GM23338 (cell line): ENCODE results near the gene ZBTB18. TPM values are rescaled to one million over a fixed set of nuclear protein-coding genes. Genes with fewer than 3 reads are reported as not detected.

Experiments
- ATAC-seq: fragments of 200-7000 bp; cut with Tn5 transposase; 3 replicates; pipeline ENCODE4 v1.9.1; 2020
- DNase-seq: peaks from one replicate; pipeline ENCODE4 v3.0.0-alpha.2; 2015; ENCODE audit warnings: low spot score
- H2AFZ ChIP-seq: fragments of 200-600 bp; sonication (generic); 2 replicates; pipeline ENCODE4 v1.8.0; 2016; ENCODE audit warnings: antibody characterized with exemption, mild to moderate bottlenecking, moderate library complexity
- H3F3A ChIP-seq: fragments of 200-600 bp; sonication (generic); replicated peaks from 2 replicates; pipeline ENCODE4 v1.8.0; 2017; ENCODE audit warnings: antibody characterized with exemption, mixed run types, low read depth
- H3K27ac ChIP-seq: fragments of 200-600 bp; sonication (generic); 2 replicates; pipeline ENCODE4 v1.6.1; 2016; ENCODE audit warnings: low read depth
- H3K27me3 ChIP-seq: fragments of 200-600 bp; sonication (generic); 2 replicates; pipeline ENCODE4 v1.8.0; 2016; ENCODE audit warnings: mild to moderate bottlenecking, mixed run types, moderate library complexity; ENCODE audit not compliant: insufficient read depth
- H3K36me3 ChIP-seq: fragments of 200-600 bp; sonication (generic); 2 replicates; pipeline ENCODE4 v1.8.0; 2016; ENCODE audit warnings: mild to moderate bottlenecking; ENCODE audit not compliant: insufficient read depth
- H3K4me1 ChIP-seq: fragments of 200-600 bp; sonication (generic); 2 replicates; pipeline ENCODE4 v1.8.0; 2016; ENCODE audit warnings: mild to moderate bottlenecking, moderate library complexity; ENCODE audit not compliant: insufficient read depth
- H3K4me2 ChIP-seq: fragments of 200-600 bp; sonication (generic); 2 replicates; pipeline ENCODE4 v1.7.1; 2017; ENCODE audit warnings: mixed run types
- H3K4me3 ChIP-seq: fragments of 200-600 bp; sonication (generic); 2 replicates; pipeline ENCODE4 v1.6.1; 2016; ENCODE audit warnings: mixed run types
- H3K79me2 ChIP-seq: fragments of 200-600 bp; sonication (generic); replicated peaks from 2 replicates; pipeline ENCODE4 v1.8.0; 2017; ENCODE audit warnings: mild to moderate bottlenecking; ENCODE audit not compliant: insufficient read depth
- H3K9me2 ChIP-seq: fragments of 200-600 bp; sonication (generic); 2 replicates; pipeline ENCODE4 v1.8.0; 2017; ENCODE audit not compliant: insufficient read depth
- H4K20me1 ChIP-seq: fragments of 200-600 bp; sonication (generic); replicated peaks from 2 replicates; pipeline ENCODE4 v1.8.0; 2017; ENCODE audit warnings: mild to moderate bottlenecking; ENCODE audit not compliant: insufficient read depth
- H3K27ac Mint-ChIP-seq: 2 replicates; pipeline ENCODE4 v1.8.0; 2020; ENCODE audit warnings: inconsistent platforms, mild to moderate bottlenecking, moderate library complexity, mixed read lengths
- H3K27me3 Mint-ChIP-seq: 3 replicates; pipeline ENCODE4 v1.8.0; 2022; ENCODE audit warnings: low read depth, mild to moderate bottlenecking, moderate library complexity, mixed read lengths, inconsistent platforms; ENCODE audit not compliant: insufficient read depth, poor library complexity
- H3K36me3 Mint-ChIP-seq: 3 replicates; pipeline ENCODE4 v1.8.0; 2021; ENCODE audit warnings: low read depth, mild to moderate bottlenecking, inconsistent platforms, moderate library complexity, mixed read lengths
- H3K4me1 Mint-ChIP-seq: 3 replicates; pipeline ENCODE4 v1.8.0; 2020; ENCODE audit warnings: mild to moderate bottlenecking, inconsistent platforms, mixed read lengths
- H3K4me3 Mint-ChIP-seq: 3 replicates; pipeline ENCODE4 v1.8.0; 2021; ENCODE audit warnings: moderate library complexity, mild to moderate bottlenecking, inconsistent platforms, mixed read lengths
- H3K9me3 Mint-ChIP-seq: 3 replicates; pipeline ENCODE4 v1.8.0; 2020; ENCODE audit warnings: moderate library complexity, mild to moderate bottlenecking, inconsistent platforms, mixed read lengths
- CREB1 ChIP-seq: fragments of 250-450 bp; sonication (Bioruptor Pico); IDR thresholded peaks from 2 replicates; pipeline ENCODE4 v1.5.0; 2020; ENCODE audit warnings: low read depth, mild to moderate bottlenecking, moderate library complexity
- EZH2 ChIP-seq: fragments of 200-600 bp; sonication (generic); IDR thresholded peaks from one replicate; pipeline ENCODE4 v1.8.0; 2017; ENCODE audit warnings: antibody characterized with exemption, mild to moderate bottlenecking, low read depth; ENCODE audit not compliant: unreplicated experiment
- EZH2phosphoT487 ChIP-seq: fragments of 200-600 bp; sonication (generic); IDR thresholded peaks from one replicate; pipeline ENCODE4 v1.8.1; 2018; ENCODE audit warnings: antibody characterized with exemption; ENCODE audit not compliant: unreplicated experiment
- JUNB ChIP-seq: IDR thresholded peaks from one replicate; pipeline ENCODE4 v1.6.1; 2016; ENCODE audit warnings: antibody characterized with exemption; ENCODE audit not compliant: unreplicated experiment
- NANOG ChIP-seq: IDR thresholded peaks from 2 replicates; pipeline ENCODE4 v1.6.1; 2016; ENCODE audit warnings: antibody characterized with exemption, borderline replicate concordance
- STAT1 ChIP-seq: IDR thresholded peaks from one replicate; pipeline ENCODE4 v1.6.1; 2016; ENCODE audit warnings: antibody characterized with exemption; ENCODE audit not compliant: unreplicated experiment
- ZNF114 ChIP-seq: fragments of 250-450 bp; sonication (Bioruptor Pico); IDR thresholded peaks from 2 replicates; pipeline ENCODE4 v1.5.0; 2020; ENCODE audit warnings: mild to moderate bottlenecking, moderate library complexity
- polyA plus RNA-seq: library from polyadenylated mRNA; unstranded; fragments of >200 nt; fragmentation: Nextera tagmentation; extraction: Ambion mirVana; gene quantifications from 2 replicates; pipeline ENCODE4 v1.2.1, GENCODE V29; 2016
- total RNA-seq: library from RNA; depleted of rRNA; stranded (reverse); fragments of >200 nt; shearing (Covaris generic); gene quantifications from 2 replicates; pipeline ENCODE4 v1.2.3, GENCODE V29; 2014
- TF ChIP-seq, protein P1 (sequence below): IDR thresholded peaks from 2 replicates; pipeline ENCODE4 v1.6.1; 2016; ENCODE audit warnings: antibody characterized with exemption
- TF ChIP-seq, protein P2 (sequence below), 2 experiments: fragments of 200-600 bp in 1 of 2; sonication (generic) in 1 of 2; conservative IDR thresholded peaks; 2 replicates each; pipeline versions ENCODE4 v1.5.1 to v1.6.1; 2016 to 2017; ENCODE audit warnings: antibody characterized with exemption in 2 of 2, low read depth in 2 of 2, mild to moderate bottlenecking in 2 of 2, moderate library complexity in 1 of 2
- TF ChIP-seq, protein P3 (sequence below): IDR thresholded peaks from one replicate; pipeline ENCODE4 v1.6.1; 2018; ENCODE audit warnings: antibody characterized with exemption; ENCODE audit not compliant: unreplicated experiment

Gene ZBTB18
- total and polyA plus RNA-seq, 2 experiments from 2014 or later, result 5.5 to 12.2 TPM

DNA sequence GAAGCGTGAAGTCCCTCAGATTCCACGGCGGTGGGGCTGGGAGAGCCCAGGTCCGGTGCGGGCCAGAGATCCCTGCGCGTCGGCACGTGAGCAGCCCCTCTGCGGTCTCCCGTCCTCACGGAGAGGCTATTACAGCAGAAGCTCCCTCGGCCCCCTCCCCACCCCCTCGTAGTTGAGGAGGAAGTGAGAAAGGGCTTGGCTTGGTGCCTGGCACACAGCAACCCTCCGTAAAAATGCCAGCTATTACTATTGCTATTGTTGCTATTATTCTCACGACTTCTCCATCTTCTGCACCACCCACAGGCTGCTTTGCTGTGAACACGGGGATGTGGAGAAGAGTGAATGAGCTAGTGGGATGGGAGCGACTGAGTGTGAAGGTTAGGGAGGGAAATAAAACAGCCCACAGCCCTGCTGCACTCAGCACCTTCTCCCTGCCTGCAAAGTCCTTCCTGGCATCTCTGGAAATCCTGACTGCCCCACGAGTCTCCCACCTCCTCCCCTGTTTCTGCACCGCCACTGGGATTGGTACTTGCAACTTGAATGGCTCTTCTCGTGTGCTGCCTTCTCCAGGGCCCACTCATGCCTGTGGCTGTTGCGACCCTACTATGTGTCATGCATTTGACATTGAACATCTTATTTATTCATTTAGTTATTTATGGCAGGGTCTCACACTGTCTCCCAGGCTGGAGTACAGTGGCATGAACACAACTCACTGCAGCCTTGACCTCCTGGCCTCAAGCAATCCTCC, 26.6 kb downstream of the ZBTB18 start:
- 0 out of 2 replicates have a peak overlapping the region, but pooled peaks have one; percentile 18 for H2AFZ ChIP-seq
- no peak for DNase-seq

DNA sequence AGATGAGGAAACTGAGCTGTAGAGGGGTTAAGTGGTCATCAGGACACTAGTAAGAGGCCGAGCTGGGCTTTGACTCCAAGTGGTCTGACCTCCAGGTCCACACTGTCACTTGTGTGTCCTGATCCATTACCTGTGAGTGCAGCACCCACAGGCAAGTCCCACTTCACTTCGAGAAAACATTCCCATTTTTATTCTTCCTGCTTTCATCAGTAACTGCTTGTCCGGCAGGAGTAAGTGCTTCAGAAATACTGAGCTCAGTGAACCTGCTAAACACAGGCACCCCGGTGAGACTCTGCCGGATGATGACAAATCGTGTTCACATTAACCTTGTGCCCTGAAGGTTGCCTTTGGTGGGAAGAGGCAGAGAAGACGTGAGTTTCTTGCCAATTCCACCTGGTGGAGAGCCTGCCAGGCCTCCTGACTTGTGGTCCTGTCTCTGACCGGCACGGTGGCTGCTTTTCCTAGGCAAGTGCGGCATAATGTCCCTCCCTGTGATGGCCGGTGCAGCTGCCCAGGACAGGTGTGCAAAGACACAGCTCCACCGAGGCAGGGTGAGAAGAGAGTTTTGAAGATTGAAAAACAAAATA, 29.4 kb downstream of the ZBTB18 start:
- Histone ChIP-seq H3K9me2 (peaks cover 4% of the 10 kb centered on the region; the same call in 1 of the 2 replicates), H3K27me3 (no peaks in the 10 kb centered on the region), H4K20me1 (no peaks in the 10 kb centered on the region), H3K27ac (no peak overlapping the region), H3K4me2 (no peak overlapping the region), H3K36me3 (no peaks in the 10 kb centered on the region), H3K4me1 (peaks cover 4% of the 10 kb centered on the region; the same call in 1 of the 2 replicates), H3K79me2 (no peaks in the 10 kb centered on the region), H3K4me3 (no peak overlapping the region), H3F3A (no peaks in the 10 kb centered on the region), H2AFZ (peak overlapping the region; percentile 78)
- Mint-ChIP-seq H3K27me3 (peaks cover 13% of the 10 kb centered on the region), H3K36me3 (no peaks in the 10 kb centered on the region), H3K4me1 (peaks cover 15% of the 10 kb centered on the region), H3K4me3 (no peak overlapping the region), H3K27ac (no peak overlapping the region), H3K9me3 (no peaks in the 10 kb centered on the region)
- ATAC-seq (no peak), DNase-seq (no peak)
- TF ChIP-seq ZNF114 (CRISPR knock-in tag), result no peak
- TF ChIP-seq JUNB, result no peak
- TF ChIP-seq STAT1, result no peak
- no peak for TF ChIP-seq EZH2phosphoT487
- TF ChIP-seq NANOG, result no peak
- TF ChIP-seq, protein P1, sequence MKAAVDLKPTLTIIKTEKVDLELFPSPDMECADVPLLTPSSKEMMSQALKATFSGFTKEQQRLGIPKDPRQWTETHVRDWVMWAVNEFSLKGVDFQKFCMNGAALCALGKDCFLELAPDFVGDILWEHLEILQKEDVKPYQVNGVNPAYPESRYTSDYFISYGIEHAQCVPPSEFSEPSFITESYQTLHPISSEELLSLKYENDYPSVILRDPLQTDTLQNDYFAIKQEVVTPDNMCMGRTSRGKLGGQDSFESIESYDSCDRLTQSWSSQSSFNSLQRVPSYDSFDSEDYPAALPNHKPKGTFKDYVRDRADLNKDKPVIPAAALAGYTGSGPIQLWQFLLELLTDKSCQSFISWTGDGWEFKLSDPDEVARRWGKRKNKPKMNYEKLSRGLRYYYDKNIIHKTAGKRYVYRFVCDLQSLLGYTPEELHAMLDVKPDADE, result no peak
- no peak for TF ChIP-seq CREB1 (CRISPR knock-in tag)

More for the DNA sequence above, 26.6 kb downstream of the ZBTB18 start:
- ATAC-seq, result no peak
- Mint-ChIP-seq H3K27me3 (peaks cover 15% of the 10 kb centered on the region), H3K27ac (no peak overlapping the region), H3K4me3 (no peak overlapping the region), H3K4me1 (peaks cover 25% of the 10 kb centered on the region), H3K36me3 (no peaks in the 10 kb centered on the region), H3K9me3 (no peaks in the 10 kb centered on the region; the same call in 2 of the 3 replicates)
- H4K20me1 ChIP-seq, result no peaks in the 10 kb centered on the region
- no peaks in the 10 kb centered on the region for H3K79me2 ChIP-seq
- peaks cover 11% of the 10 kb centered on the region; the same call in 1 of the 2 replicates for H3K4me1 ChIP-seq
- H3K9me2 ChIP-seq, result no peaks in the 10 kb centered on the region; the same call in 1 of the 2 replicates
- H3F3A ChIP-seq, result no peaks in the 10 kb centered on the region
- H3K4me3 ChIP-seq, result no peak overlapping the region
- H3K27me3 ChIP-seq, result no peaks in the 10 kb centered on the region
- TF ChIP-seq STAT1 (no peak), ZNF114 (CRISPR knock-in tag) (no peak), CREB1 (CRISPR knock-in tag) (no peak), EZH2 (no peak)
- TF ChIP-seq, protein P2, sequence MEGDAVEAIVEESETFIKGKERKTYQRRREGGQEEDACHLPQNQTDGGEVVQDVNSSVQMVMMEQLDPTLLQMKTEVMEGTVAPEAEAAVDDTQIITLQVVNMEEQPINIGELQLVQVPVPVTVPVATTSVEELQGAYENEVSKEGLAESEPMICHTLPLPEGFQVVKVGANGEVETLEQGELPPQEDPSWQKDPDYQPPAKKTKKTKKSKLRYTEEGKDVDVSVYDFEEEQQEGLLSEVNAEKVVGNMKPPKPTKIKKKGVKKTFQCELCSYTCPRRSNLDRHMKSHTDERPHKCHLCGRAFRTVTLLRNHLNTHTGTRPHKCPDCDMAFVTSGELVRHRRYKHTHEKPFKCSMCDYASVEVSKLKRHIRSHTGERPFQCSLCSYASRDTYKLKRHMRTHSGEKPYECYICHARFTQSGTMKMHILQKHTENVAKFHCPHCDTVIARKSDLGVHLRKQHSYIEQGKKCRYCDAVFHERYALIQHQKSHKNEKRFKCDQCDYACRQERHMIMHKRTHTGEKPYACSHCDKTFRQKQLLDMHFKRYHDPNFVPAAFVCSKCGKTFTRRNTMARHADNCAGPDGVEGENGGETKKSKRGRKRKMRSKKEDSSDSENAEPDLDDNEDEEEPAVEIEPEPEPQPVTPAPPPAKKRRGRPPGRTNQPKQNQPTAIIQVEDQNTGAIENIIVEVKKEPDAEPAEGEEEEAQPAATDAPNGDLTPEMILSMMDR (conservative IDR thresholded peaks at IDR 0.05; ENCODE audit: low read depth in 2 of 2), result no peak
- TF ChIP-seq, protein P3, sequence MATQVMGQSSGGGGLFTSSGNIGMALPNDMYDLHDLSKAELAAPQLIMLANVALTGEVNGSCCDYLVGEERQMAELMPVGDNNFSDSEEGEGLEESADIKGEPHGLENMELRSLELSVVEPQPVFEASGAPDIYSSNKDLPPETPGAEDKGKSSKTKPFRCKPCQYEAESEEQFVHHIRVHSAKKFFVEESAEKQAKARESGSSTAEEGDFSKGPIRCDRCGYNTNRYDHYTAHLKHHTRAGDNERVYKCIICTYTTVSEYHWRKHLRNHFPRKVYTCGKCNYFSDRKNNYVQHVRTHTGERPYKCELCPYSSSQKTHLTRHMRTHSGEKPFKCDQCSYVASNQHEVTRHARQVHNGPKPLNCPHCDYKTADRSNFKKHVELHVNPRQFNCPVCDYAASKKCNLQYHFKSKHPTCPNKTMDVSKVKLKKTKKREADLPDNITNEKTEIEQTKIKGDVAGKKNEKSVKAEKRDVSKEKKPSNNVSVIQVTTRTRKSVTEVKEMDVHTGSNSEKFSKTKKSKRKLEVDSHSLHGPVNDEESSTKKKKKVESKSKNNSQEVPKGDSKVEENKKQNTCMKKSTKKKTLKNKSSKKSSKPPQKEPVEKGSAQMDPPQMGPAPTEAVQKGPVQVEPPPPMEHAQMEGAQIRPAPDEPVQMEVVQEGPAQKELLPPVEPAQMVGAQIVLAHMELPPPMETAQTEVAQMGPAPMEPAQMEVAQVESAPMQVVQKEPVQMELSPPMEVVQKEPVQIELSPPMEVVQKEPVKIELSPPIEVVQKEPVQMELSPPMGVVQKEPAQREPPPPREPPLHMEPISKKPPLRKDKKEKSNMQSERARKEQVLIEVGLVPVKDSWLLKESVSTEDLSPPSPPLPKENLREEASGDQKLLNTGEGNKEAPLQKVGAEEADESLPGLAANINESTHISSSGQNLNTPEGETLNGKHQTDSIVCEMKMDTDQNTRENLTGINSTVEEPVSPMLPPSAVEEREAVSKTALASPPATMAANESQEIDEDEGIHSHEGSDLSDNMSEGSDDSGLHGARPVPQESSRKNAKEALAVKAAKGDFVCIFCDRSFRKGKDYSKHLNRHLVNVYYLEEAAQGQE, result no peak
- no peaks in the 10 kb centered on the region for H3K36me3 ChIP-seq
- H3K27ac ChIP-seq, result no peak overlapping the region
- H3K4me2 ChIP-seq, result no peak overlapping the region
